Hematopoietic multipotent progenitor cell treated with erythropoietin and hydrocortisone succinate and interleukin-3 and kit ligand, for 6 days (in vitro differentiated cells): ENCODE measurements around the gene PSORS1C1.
"Not testable (repeated sequence)": the region's sequence is repeated elsewhere in the genome, so short reads cannot be mapped to it uniquely, and the experiment has no call there.

Experiments used
- DNase-seq: peaks from one replicate; pipeline ENCODE4 v3.0.0-alpha.2; 2015

PSORS1C1 gene

GRCh38 chr6:31180500-31180899 is 65.9 kb downstream of the PSORS1C1 start:
- peak; percentile 87 for DNase-seq

DNA sequence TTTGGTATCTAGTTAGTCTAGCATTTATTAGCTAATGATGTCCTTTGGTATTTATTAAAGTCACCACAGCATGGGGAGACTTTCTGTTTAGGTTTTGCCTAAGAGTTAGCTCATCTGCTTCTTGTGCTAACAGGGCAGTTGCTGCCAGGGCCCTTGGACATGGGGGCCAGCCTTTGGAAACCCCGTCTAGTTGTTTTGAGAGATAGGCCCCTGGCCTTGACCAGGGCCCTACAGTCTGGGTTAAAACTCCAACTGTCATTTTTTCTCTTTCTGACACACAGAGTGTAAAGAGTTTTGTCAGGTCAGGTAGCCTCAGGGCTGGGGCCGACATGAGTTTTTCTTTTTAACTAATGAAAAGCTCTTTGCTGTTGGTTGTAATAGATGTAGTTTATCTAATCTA is 68.7 kb downstream of the PSORS1C1 start:
- DNase-seq = not testable (repeated sequence)

DNA sequence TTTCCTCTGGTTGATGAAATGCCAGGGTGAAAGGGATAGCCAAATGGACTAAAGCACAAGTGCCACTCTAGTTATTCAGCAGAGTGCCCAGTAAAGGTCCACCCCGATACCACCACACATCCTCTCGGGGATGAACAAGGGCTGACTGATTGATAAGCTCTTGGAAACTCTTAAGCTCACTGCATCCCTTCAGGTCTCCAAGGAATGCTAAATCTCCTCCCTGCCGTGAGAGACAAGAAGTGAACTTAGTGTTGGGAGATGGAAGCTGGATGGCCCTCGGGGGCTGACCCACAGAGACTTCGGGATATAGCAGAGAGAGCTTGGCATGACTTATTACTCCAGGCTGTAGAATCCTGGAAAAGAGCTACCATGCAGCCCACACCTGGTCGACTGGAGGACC is 69.3 kb downstream of the PSORS1C1 start:
- DNase-seq = not testable (repeated sequence)

DNA sequence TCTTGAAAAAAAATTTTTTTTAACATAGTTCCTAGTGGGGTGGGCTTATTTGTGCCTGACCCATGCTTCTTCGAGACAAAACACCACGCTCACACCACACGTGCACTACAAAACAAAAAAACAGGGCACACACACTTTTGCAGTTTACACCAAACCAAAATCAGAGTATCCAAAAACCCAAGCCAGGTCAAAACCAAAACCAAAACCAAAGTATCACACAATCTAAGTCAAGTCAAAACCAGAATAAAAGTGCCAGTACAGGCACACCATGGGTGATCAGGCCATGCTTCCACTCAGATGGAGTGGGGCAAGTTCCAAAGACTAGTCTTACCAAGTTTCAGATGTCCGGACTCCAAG is 71.1 kb downstream of the PSORS1C1 start:
- not testable (repeated sequence) for DNase-seq

GRCh38 chr6:31186052-31186734 is 71.6 kb downstream of the PSORS1C1 start:
- no peak for DNase-seq

DNA sequence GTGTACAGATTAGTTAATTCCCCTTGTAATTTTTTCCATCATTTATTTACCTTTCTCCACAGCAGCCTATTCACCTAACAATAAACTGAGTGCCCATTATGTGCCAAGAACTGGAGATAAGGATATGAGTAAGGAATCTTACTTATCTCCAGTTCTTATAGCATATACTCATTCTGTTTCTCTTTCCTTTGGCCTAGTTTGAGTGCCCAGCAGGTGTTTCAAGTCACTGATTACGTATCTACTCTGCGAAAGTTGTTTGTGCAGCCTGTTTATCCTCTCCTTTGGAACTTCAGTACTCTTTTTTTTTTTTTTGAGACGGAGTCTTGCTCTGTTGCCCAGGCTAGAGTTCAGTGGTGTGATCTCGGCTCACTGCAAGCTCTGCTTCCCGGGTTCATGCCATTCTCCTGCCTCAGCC is 73.2 kb downstream of the PSORS1C1 start:
- no peak for DNase-seq

DNA sequence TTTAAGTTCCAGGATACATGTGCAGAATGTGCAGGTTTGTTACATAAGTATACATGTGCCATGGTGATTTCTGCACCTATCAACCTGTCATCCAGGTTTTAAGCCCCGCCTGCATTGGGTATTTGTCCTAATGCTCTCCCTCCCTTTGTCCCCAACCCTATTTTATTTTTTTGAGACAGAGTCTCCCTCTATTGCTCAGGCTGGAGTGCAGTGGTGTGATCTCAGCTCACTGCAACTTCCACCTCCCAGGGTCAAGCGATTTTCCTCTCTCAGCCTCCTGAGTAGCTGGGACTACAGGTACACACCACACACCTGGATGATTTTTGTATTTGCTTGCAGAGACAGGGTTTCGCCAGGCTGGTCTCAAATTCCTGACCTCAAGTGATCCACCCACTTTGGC is 74.6 kb downstream of the PSORS1C1 start:
- DNase-seq = not testable (repeated sequence)
